HFFc6 (cell line): ENCODE data around the gene DNAH6. TPM values are rescaled to one million over a fixed set of nuclear protein-coding genes. Genes with fewer than 3 reads are reported as not detected.

Experiments used
- DNase-seq: peaks from one replicate; pipeline ENCODE4 v3.0.0-alpha.2; 2018
- H3K27ac Mint-ChIP-seq: 2 replicates; pipeline ENCODE4 v1.8.0; 2020; ENCODE audit warnings: mild to moderate bottlenecking, mixed read lengths
- H3K27me3 Mint-ChIP-seq: 2 replicates; pipeline ENCODE4 v1.8.0; 2021; ENCODE audit warnings: mild to moderate bottlenecking, moderate library complexity, mixed read lengths; ENCODE audit not compliant: insufficient read depth
- H3K36me3 Mint-ChIP-seq: 2 replicates; pipeline ENCODE4 v1.8.0; 2021; ENCODE audit warnings: low read depth, mixed read lengths
- H3K4me1 Mint-ChIP-seq: 2 replicates; pipeline ENCODE4 v1.8.0; 2020; ENCODE audit warnings: low read depth, mixed read lengths
- H3K4me3 Mint-ChIP-seq: 2 replicates; pipeline ENCODE4 v1.8.0; 2020; ENCODE audit warnings: mild to moderate bottlenecking, moderate library complexity, mixed read lengths
- H3K9me3 Mint-ChIP-seq: 2 replicates; pipeline ENCODE4 v1.8.0; 2020; ENCODE audit warnings: mild to moderate bottlenecking, mixed read lengths
- total RNA-seq, 6 experiments: library from RNA; stranded (reverse); fragmentation: NEBNext Ultra II Directional; extraction: Animal tissue kit (Norgen Biotek cat#: 25700); gene quantifications; 2 replicates in 1 of 6; 3 replicates in 5 of 6; pipeline ENCODE4 v1.2.3, GENCODE V29; 2021
- TF ChIP-seq, protein P1 (sequence below): fragments of 200-600 bp; sonication (generic); IDR thresholded peaks from 2 replicates; pipeline ENCODE4 v1.5.0; 2021; ENCODE audit warnings: antibody characterized with exemption, mild to moderate bottlenecking

Gene DNAH6
- total RNA-seq, 6 experiments from 2014 or later = 0.05 to 0.46 (median 0.05) TPM; not detected in 1

DNA sequence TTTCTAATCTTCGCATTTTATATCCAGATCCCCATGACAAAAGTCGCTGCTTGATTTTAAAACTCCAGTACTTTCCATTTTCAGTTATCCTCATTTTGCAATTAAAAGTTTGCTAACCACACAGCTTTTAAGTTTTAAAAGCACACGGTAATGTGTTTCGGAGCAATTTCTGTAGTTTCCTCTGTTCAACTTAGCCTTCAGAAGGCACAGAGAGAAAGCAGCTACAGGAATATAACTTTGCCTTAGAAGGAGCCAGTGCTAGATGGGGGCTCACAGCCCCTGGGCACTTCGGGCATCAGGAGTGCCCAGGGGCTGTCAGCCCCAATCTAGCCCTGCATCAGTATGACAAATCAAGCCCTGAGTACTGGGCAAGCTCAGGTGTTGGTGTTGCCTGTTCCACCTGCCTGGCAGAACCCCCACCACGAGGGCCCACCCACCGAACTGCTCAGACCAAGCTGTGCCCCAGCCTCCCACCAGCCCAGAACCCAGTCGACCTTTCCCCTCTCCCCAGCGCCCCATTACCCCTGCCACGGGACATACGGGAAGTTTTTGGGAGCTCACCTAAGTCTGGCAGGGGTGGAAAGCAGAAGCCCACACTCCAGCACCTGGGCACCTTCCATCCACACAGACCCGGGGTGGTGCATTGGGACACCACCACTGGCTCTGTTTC lies 317.3 kb downstream of the DNAH6 start:
- no peaks in the 10 kb centered on the region for H3K27me3 Mint-ChIP-seq
- H3K36me3 Mint-ChIP-seq = peaks cover 30% of the 10 kb centered on the region
- peaks cover 14% of the 10 kb centered on the region for H3K4me1 Mint-ChIP-seq
- no peak overlapping the region for H3K27ac Mint-ChIP-seq
- no peak for DNase-seq
- H3K9me3 Mint-ChIP-seq = peaks cover 17% of the 10 kb centered on the region
- TF ChIP-seq, protein P1, sequence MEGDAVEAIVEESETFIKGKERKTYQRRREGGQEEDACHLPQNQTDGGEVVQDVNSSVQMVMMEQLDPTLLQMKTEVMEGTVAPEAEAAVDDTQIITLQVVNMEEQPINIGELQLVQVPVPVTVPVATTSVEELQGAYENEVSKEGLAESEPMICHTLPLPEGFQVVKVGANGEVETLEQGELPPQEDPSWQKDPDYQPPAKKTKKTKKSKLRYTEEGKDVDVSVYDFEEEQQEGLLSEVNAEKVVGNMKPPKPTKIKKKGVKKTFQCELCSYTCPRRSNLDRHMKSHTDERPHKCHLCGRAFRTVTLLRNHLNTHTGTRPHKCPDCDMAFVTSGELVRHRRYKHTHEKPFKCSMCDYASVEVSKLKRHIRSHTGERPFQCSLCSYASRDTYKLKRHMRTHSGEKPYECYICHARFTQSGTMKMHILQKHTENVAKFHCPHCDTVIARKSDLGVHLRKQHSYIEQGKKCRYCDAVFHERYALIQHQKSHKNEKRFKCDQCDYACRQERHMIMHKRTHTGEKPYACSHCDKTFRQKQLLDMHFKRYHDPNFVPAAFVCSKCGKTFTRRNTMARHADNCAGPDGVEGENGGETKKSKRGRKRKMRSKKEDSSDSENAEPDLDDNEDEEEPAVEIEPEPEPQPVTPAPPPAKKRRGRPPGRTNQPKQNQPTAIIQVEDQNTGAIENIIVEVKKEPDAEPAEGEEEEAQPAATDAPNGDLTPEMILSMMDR = no peak
- H3K4me3 Mint-ChIP-seq = no peak overlapping the region

DNA sequence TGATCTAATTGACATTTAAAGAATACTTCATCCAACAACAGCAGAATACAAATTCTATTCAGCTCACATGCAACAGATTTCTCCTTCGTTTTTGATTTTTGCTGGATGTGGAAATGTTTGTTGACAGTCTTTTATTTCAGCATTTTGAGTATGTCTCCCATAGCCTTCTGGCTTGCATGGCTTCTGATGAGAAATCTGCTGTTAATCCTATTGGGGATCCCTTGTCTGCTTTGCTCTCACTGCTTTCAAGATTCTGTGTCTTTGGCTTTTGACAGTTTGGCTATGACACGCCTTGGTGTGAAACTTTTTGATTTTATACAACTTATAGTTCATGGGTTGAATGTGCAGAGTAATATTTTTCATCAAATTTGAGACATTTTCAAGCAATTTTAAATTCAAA lies 319.9 kb downstream of the DNAH6 start:
- TF ChIP-seq, protein P1 = no peak
- no peak overlapping the region for H3K4me3 Mint-ChIP-seq
- no peaks in the 10 kb centered on the region for H3K27me3 Mint-ChIP-seq
- H3K27ac Mint-ChIP-seq = no peak overlapping the region
- DNase-seq = no peak
- peaks cover 34% of the 10 kb centered on the region for H3K36me3 Mint-ChIP-seq
- peaks cover 17% of the 10 kb centered on the region for H3K9me3 Mint-ChIP-seq
- peaks cover 39% of the 10 kb centered on the region for H3K4me1 Mint-ChIP-seq

DNA sequence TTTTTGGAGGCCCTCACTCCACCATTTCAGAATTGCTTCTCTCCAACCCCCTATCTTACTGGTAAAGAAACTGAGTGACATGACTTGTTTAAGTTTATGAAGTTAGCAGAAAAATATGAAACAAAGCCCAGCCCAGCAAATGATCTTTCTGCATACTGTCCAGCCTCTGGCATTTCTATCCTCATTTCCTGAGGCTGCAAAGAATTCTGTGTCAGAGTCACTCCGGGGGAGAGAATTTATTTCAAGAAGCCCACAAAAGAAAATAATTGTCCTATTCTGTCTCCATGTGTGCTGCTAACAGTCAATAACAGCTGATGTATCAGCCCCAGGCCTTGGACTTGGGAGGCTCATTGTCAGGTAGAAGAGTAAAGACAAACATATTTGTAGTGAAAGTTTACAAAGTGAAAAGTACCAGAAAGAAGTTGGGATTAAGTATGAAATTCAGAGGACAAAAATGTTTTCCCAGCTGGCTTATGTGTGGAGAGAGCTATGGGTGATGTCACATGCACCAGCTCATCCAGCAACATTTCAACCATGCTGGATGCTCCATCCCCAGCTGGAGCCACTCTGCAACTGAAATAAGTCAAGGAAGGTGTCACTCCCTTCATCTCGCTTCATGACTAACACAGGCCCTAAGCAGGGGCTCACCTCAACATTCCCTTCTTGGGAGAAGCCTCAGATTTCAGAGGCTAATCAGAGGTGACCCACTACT lies 322.3 kb downstream of the DNAH6 start:
- Mint-ChIP-seq H3K27ac (peak overlapping the region; percentile 81), H3K9me3 (peaks cover 17% of the 10 kb centered on the region), H3K4me3 (no peak overlapping the region), H3K36me3 (peaks cover 34% of the 10 kb centered on the region), H3K4me1 (peaks cover 34% of the 10 kb centered on the region), H3K27me3 (no peaks in the 10 kb centered on the region)
- TF ChIP-seq, protein P1 = no peak
- peak; percentile 31 for DNase-seq

DNA sequence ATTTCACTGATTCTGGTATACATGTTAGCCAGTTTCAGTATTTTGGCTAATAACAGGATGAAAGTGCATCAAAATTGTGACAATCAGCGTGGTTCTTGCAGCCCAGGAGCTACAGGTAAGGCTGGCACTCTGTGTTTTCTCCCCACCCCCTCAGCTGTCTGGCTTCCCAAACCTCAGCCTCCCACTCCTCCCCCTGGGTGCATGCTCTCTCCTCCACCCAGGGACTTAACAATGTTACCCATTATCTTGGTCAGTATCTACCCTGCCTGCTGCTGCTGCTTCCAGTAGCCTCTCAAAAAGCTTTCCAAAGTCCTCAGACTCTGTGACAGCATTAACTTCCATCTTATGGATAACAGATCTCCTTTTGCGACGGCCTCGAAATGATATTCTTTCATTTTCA lies 323.6 kb downstream of the DNAH6 start:
- peak overlapping the region; percentile 62 for H3K27ac Mint-ChIP-seq
- peak overlapping the region; percentile 22 for H3K4me3 Mint-ChIP-seq
- peaks cover 32% of the 10 kb centered on the region for H3K36me3 Mint-ChIP-seq
- H3K27me3 Mint-ChIP-seq = no peaks in the 10 kb centered on the region
- TF ChIP-seq, protein P1 = no peak
- peaks cover 34% of the 10 kb centered on the region for H3K4me1 Mint-ChIP-seq
- H3K9me3 Mint-ChIP-seq = peaks cover 17% of the 10 kb centered on the region
- DNase-seq = no peak

DNA sequence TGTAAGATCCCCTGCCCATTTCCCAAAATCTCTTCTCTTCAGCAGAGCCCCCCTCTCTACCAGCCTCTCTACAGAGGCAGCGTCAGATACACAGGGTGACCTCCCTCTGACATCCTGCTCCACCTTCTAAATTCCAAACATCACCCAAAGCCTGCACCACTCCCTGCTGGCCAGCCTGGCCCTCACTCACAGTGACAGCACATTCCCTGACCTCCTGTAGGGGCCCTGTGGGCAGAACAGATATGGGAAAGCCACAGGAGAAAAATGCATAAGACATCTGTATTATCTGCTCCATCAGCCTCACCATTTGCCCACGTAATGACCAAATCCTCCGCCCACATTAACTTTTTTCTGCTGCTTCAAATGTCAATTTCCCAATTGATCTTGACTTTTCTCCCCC lies 324.0 kb downstream of the DNAH6 start:
- Mint-ChIP-seq H3K9me3 (peaks cover 17% of the 10 kb centered on the region), H3K27me3 (no peaks in the 10 kb centered on the region), H3K27ac (peak overlapping the region; percentile 62), H3K4me1 (peaks cover 35% of the 10 kb centered on the region), H3K36me3 (peaks cover 30% of the 10 kb centered on the region), H3K4me3 (peak overlapping the region; percentile 22)
- DNase-seq = peak; percentile 26
- TF ChIP-seq, protein P1 = peak; percentile 47; the same call in 1 of the 2 replicates
